Upper lobe of left lung (tissue), 6 donors: Measurements from ENCODE around the gene DOCK1. TPM values are rescaled to one million over a fixed set of nuclear protein-coding genes. Genes with fewer than 3 reads are reported as not detected.

Source experiments
- ATAC-seq, 2 donors: fragments of 200-7000 bp; cut with Tn5 transposase; one replicate each; pipeline ENCODE4 v1.9.1; 2022; ENCODE audit warnings: mild to moderate bottlenecking in 2 of 2, moderate library complexity in 2 of 2; ENCODE audit not compliant: low FRiP score in 2 of 2
- DNase-seq, 2 donors: peaks; one replicate each; pipeline ENCODE4 v3.0.0-alpha.2; 2019 to 2020
- H3K27ac ChIP-seq, 4 donors: fragments of 200-600 bp; sonication (generic); one replicate each; pipeline ENCODE4 v1.5.1; 2016 to 2019
- H3K27me3 ChIP-seq, 4 donors: fragments of 200-600 bp; sonication (generic); one replicate each; pipeline ENCODE4 v1.5.1; 2017 to 2019
- H3K36me3 ChIP-seq, 4 donors: fragments of 200-600 bp; sonication (generic); one replicate each; pipeline ENCODE4 v1.5.1; 2016 to 2019
- H3K4me1 ChIP-seq, 4 donors: fragments of 200-600 bp; sonication (generic); one replicate each; pipeline ENCODE4 v1.5.1; 2018 to 2019
- H3K4me3 ChIP-seq, 4 donors: fragments of 200-600 bp; sonication (generic); one replicate each; pipeline ENCODE4 v1.5.1; 2017 to 2019; ENCODE audit warnings: mild to moderate bottlenecking in 2 of 4, moderate library complexity in 1 of 4
- H3K9me3 ChIP-seq, 4 donors: fragments of 200-600 bp; sonication (generic); one replicate each; pipeline ENCODE4 v1.5.1; 2018 to 2019
- CTCF ChIP-seq, 6 experiments: fragments of 450-650 bp in 4 of 6; fragments of 200-600 bp in 2 of 6; sonication (generic) in 2 of 6; IDR thresholded peaks; one replicate each; pipeline ENCODE4 v1.5.1; 2016 to 2019; ENCODE audit warnings: antibody characterized with exemption in 6 of 6
- EP300 ChIP-seq, 4 donors: sonication (generic); formaldehyde crosslinking; IDR thresholded peaks; one replicate each; pipeline ENCODE4 v1.5.1; 2017; ENCODE audit warnings: antibody characterized with exemption in 4 of 4, control low read depth in 2 of 4
- POLR2A ChIP-seq, 4 donors: fragments of 450-650 bp; IDR thresholded peaks; one replicate each; pipeline ENCODE4 v1.5.1; 2016 to 2017; ENCODE audit warnings: antibody characterized with exemption in 4 of 4, mild to moderate bottlenecking in 2 of 4
- POLR2AphosphoS5 ChIP-seq, 2 donors: sonication (generic); formaldehyde crosslinking; IDR thresholded peaks; one replicate each; pipeline ENCODE4 v1.5.1; 2017; ENCODE audit warnings: antibody characterized with exemption in 2 of 2
- WGBS, 2 donors: methylation state at CpG; one replicate each; pipeline ENCODE4 v1.1.5; 2017 to 2018; 5-methylcytosine and 5-hydroxymethylcytosine counted together
- total RNA-seq, 6 donors: library from RNA; depleted of rRNA in 4 of 6; stranded (reverse); fragments of >200 nt in 4 of 6; gene quantifications; one replicate each; pipeline versions ENCODE4 v1.1.0 to v1.2.1, GENCODE V29; 2016 to 2021
- donor health status: DM: no; HTN: no; CAD: no; lungs with moderate emphysema.
- donor health status: DM: no; HTN: yes; CAD: no; lungs with severe emphysema.

DOCK1 gene
- total RNA-seq, 6 donors from 2014 or later: 37.5 to 63.9 (median 45.8) TPM

- DNase-seq (no peak), ATAC-seq (no peak)
- Histone ChIP-seq H3K4me3 (no peak overlapping the region), H3K36me3 (peaks cover 0 to 24% (median 3%) of the 10 kb centered on the region in 4 donors), H3K27me3 (no peaks in the 10 kb centered on the region), H3K4me1 (peaks cover 0 to 7% (median 3%) of the 10 kb centered on the region in 4 donors), H3K27ac (no peak overlapping the region), H3K9me3 (no peaks in the 10 kb centered on the region)
- 92 to 93% methylated on average over 6 of the region's 6 CpGs for WGBS, 2 donors
- TF ChIP-seq POLR2AphosphoS5 (IDR thresholded peaks at IDR 0.05) (no peak), POLR2A (IDR thresholded peaks at IDR 0.05) (no peak), CTCF (IDR thresholded peaks at IDR 0.05) (no peak), EP300 (IDR thresholded peaks at IDR 0.05) (no peak)
Observed at GRCh38 chr10:127047878-127048238, 142.6 kb downstream of the DOCK1 start.

- Histone ChIP-seq H3K4me3 (no peak overlapping the region), H3K9me3 (no peaks in the 10 kb centered on the region), H3K27ac (no peak overlapping the region), H3K27me3 (no peaks in the 10 kb centered on the region), H3K4me1 (peaks cover 0 to 4% (median 2%) of the 10 kb centered on the region in 4 donors), H3K36me3 (peaks cover 0 to 24% (median 11%) of the 10 kb centered on the region in 4 donors)
- no peak for DNase-seq
- no peak for ATAC-seq
- WGBS, 2 donors: 76 to 77% methylated on average over 6 of the region's 6 CpGs
- TF ChIP-seq POLR2A (IDR thresholded peaks at IDR 0.05) (no peak), EP300 (IDR thresholded peaks at IDR 0.05) (no peak), POLR2AphosphoS5 (IDR thresholded peaks at IDR 0.05) (no peak), CTCF (IDR thresholded peaks at IDR 0.05) (no peak)
Observed at GRCh38 chr10:127048630-127049029, 143.4 kb downstream of the DOCK1 start.

GRCh38 chr10:127052001-127052400, 146.8 kb downstream of the DOCK1 start:
- 85 to 91% methylated on average over 9 of the region's 9 CpGs for WGBS, 2 donors

GRCh38 chr10:127055263-127055662, 150.0 kb downstream of the DOCK1 start:
- Histone ChIP-seq H3K4me3 (no peak overlapping the region), H3K36me3 (peaks cover 0 to 38% (median 22%) of the 10 kb centered on the region in 4 donors)

More at GRCh38 chr10:127052001-127052400, 146.8 kb downstream of the DOCK1 start:
- Histone ChIP-seq H3K9me3 (no peaks in the 10 kb centered on the region), H3K36me3 (peaks cover 0 to 38% (median 22%) of the 10 kb centered on the region in 4 donors), H3K27ac (no peak overlapping the region), H3K4me3 (no peak overlapping the region), H3K4me1 (no peaks in the 10 kb centered on the region), H3K27me3 (no peaks in the 10 kb centered on the region)
- DNase-seq: no peak
- ATAC-seq: no peak
- no peak for TF ChIP-seq POLR2A (IDR thresholded peaks at IDR 0.05)
- no peak for TF ChIP-seq CTCF (IDR thresholded peaks at IDR 0.05)
- TF ChIP-seq POLR2AphosphoS5 (IDR thresholded peaks at IDR 0.05): no peak
- no peak for TF ChIP-seq EP300 (IDR thresholded peaks at IDR 0.05)

More at GRCh38 chr10:127055263-127055662, 150.0 kb downstream of the DOCK1 start:
- TF ChIP-seq POLR2A (IDR thresholded peaks at IDR 0.05) (no peak), POLR2AphosphoS5 (IDR thresholded peaks at IDR 0.05) (no peak), EP300 (IDR thresholded peaks at IDR 0.05) (no peak), CTCF (IDR thresholded peaks at IDR 0.05) (no peak)
- no peaks in the 10 kb centered on the region for H3K4me1 ChIP-seq
- no peaks in the 10 kb centered on the region for H3K27me3 ChIP-seq
- DNase-seq: no peak
- ATAC-seq: no peak
- H3K9me3 ChIP-seq: peaks cover 0 to 13% (median 6%) of the 10 kb centered on the region in 4 donors
- H3K27ac ChIP-seq: no peak overlapping the region
